ENCODE measurements around the gene FNTB. TPM values are rescaled to one million over a fixed set of nuclear protein-coding genes. Genes with fewer than 3 reads are reported as not detected.

Gene FNTB
- total and polyA plus RNA-seq, 2 donors (not counting 1 experiment from before 2014, with no cell fraction given), result 6.6 to 10.2 TPM

GRCh38 chr14:64992328-64992885 is 5.7 kb downstream of the FNTB start:
- H3K27ac Mint-ChIP-seq, result no peak overlapping the region
- Histone ChIP-seq H3K4me3 (ENCODE audit: control extremely low read depth in 1 of 5, extremely low read depth in 1 of 5, insufficient read depth in 1 of 5, low read depth in 2 of 5, low read length in 4 of 5) (no peak overlapping the region), H3K27ac (ENCODE audit: low read length in 2 of 2) (no peak overlapping the region), H2AFZ (ENCODE audit: insufficient read depth, low read depth, low read length, poor library complexity, severe bottlenecking) (no peak overlapping the region), H3K9ac (ENCODE audit: low read length) (no peak overlapping the region), H3K4me2 (replicated peaks; ENCODE audit: low read depth, low read length, poor library complexity, severe bottlenecking) (no peak overlapping the region), H3K9me3 (ENCODE audit: control extremely low read depth in 1 of 3, control insufficient read depth in 2 of 3, insufficient read depth in 1 of 3, low read length in 2 of 3) (no peaks in the 10 kb centered on the region), H3K36me3 (replicated peaks in 1 of 2; ENCODE audit: control extremely low read depth in 1 of 2, control insufficient read depth in 1 of 2, extremely low read depth in 1 of 2, insufficient read depth in 2 of 2, low read length in 1 of 2) (peaks cover 0 to 2% of the 10 kb centered on the region in 2 experiments), H3K27me3 (replicated peaks in 1 of 4; ENCODE audit: control extremely low read depth in 1 of 4, control insufficient read depth in 3 of 4, insufficient read depth in 4 of 4, low read length in 3 of 4) (no peaks in the 10 kb centered on the region), H3K4me1 (ENCODE audit: control insufficient read depth in 2 of 2, insufficient read depth in 2 of 2, low read length in 2 of 2) (peaks cover 14 to 15% of the 10 kb centered on the region in 2 donors), H3K79me2 (ENCODE audit: control insufficient read depth, insufficient read depth, low read length) (peaks cover 52% of the 10 kb centered on the region), H4K20me1 (ENCODE audit: control insufficient read depth, insufficient read depth, low read length, poor library complexity, severe bottlenecking) (no peaks in the 10 kb centered on the region)
- ChIA-PET POLR2A (no interaction called here), CTCF (interaction anchor here (1.0 to 1.6 kb wide), 2 partner anchors 8 to 10 kb away, joined by 3 to 4 read pairs; no protein-coding TSS in a partner anchor)
- TF ChIP-seq EZH2 (IDR thresholded peaks at IDR 0.05; ENCODE audit: borderline replicate concordance, insufficient read depth, low read depth, low read length, poor library complexity, severe bottlenecking) (no peak), CTCF (IDR thresholded peaks at IDR 0.05) (no peak)
- DNase-seq, result no peak
- no peaks in the 10 kb centered on the region for H3K27me3 Mint-ChIP-seq
- no peaks in the 10 kb centered on the region for H3K9me3 Mint-ChIP-seq (ENCODE audit: insufficient read depth)
- WGBS (ENCODE audit: insufficient coverage), result 79% methylated on average over 2 of the region's 5 CpGs
- H3K4me1 Mint-ChIP-seq, result peaks cover 27% of the 10 kb centered on the region
- intact Hi-C loops (cut with micrococcal nuclease), result no loop called here
- ATAC-seq (ENCODE audit: low read depth), result no peak
- H3K4me3 Mint-ChIP-seq, result no peak overlapping the region

- Mint-ChIP-seq H3K9me3 (ENCODE audit: insufficient read depth) (no peaks in the 10 kb centered on the region), H3K4me3 (no peak overlapping the region)
- POLR2A ChIA-PET, result no interaction called here
Measured at GRCh38 chr14:64993266-64993930, 6.7 kb downstream of the FNTB start.

More at GRCh38 chr14:64993266-64993930, 6.7 kb downstream of the FNTB start:
- Histone ChIP-seq H3K4me3 (ENCODE audit: control extremely low read depth in 1 of 5, extremely low read depth in 1 of 5, insufficient read depth in 1 of 5, low read depth in 2 of 5, low read length in 4 of 5) (no peak overlapping the region), H3K9ac (ENCODE audit: low read length) (no peak overlapping the region), H3K4me2 (replicated peaks; ENCODE audit: low read depth, low read length, poor library complexity, severe bottlenecking) (no peak overlapping the region), H3K4me1 (ENCODE audit: control insufficient read depth in 2 of 2, insufficient read depth in 2 of 2, low read length in 2 of 2) (peaks cover 10% of the 10 kb centered on the region in 2 donors), H2AFZ (ENCODE audit: insufficient read depth, low read depth, low read length, poor library complexity, severe bottlenecking) (no peak overlapping the region), H4K20me1 (ENCODE audit: control insufficient read depth, insufficient read depth, low read length, poor library complexity, severe bottlenecking) (no peaks in the 10 kb centered on the region), H3K27me3 (replicated peaks in 1 of 4; ENCODE audit: control extremely low read depth in 1 of 4, control insufficient read depth in 3 of 4, insufficient read depth in 4 of 4, low read length in 3 of 4) (no peaks in the 10 kb centered on the region), H3K9me3 (ENCODE audit: control extremely low read depth in 1 of 3, control insufficient read depth in 2 of 3, insufficient read depth in 1 of 3, low read length in 2 of 3) (no peaks in the 10 kb centered on the region), H3K79me2 (ENCODE audit: control insufficient read depth, insufficient read depth, low read length) (peaks cover 46% of the 10 kb centered on the region), H3K36me3 (replicated peaks in 1 of 2; ENCODE audit: control extremely low read depth in 1 of 2, control insufficient read depth in 1 of 2, extremely low read depth in 1 of 2, insufficient read depth in 2 of 2, low read length in 1 of 2) (peaks cover 0 to 2% of the 10 kb centered on the region in 2 experiments), H3K27ac (ENCODE audit: low read length in 2 of 2) (no peak overlapping the region)
- WGBS (ENCODE audit: insufficient coverage), result 100% methylated on average over 3 of the region's 3 CpGs
- ATAC-seq (ENCODE audit: low read depth) (no peak), DNase-seq (no peak)
- peaks cover 22% of the 10 kb centered on the region for H3K4me1 Mint-ChIP-seq
- TF ChIP-seq EZH2 (IDR thresholded peaks at IDR 0.05; ENCODE audit: borderline replicate concordance, insufficient read depth, low read depth, low read length, poor library complexity, severe bottlenecking) (no peak), CTCF (IDR thresholded peaks at IDR 0.05) (no peak)
- no peaks in the 10 kb centered on the region for H3K27me3 Mint-ChIP-seq
- intact Hi-C loops (cut with micrococcal nuclease), result no loop called here
- no peak overlapping the region for H3K27ac Mint-ChIP-seq
- CTCF ChIA-PET, result interaction anchor here (1.6 kb wide), 1 partner anchor 9 kb away, joined by 4 read pairs; no protein-coding TSS in a partner anchor
